Activated T-cell treated with anti-CD3 and anti-CD28 coated beads, Interleukin-2, amount 50 U/mL, for 24 hours (primary cell): ENCODE results near the gene NDUFB7.
"Not testable (repeated sequence)": the region's sequence is repeated elsewhere in the genome, so short reads cannot be mapped to it uniquely, and the experiment has no call there.

Experiments
- DNase-seq: peaks from one replicate; pipeline ENCODE4 v3.0.0-alpha.2; 2020
- H3K27ac Mint-ChIP-seq: 2 replicates; pipeline ENCODE4 v1.8.0; 2020; ENCODE audit warnings: mild to moderate bottlenecking, mixed read lengths
- H3K27me3 Mint-ChIP-seq: 2 replicates; pipeline ENCODE4 v1.8.0; 2020; ENCODE audit warnings: mixed read lengths
- H3K36me3 Mint-ChIP-seq: 2 replicates; pipeline ENCODE4 v1.8.0; 2020; ENCODE audit warnings: low read depth, mixed read lengths
- H3K4me1 Mint-ChIP-seq: 2 replicates; pipeline ENCODE4 v1.8.0; 2020; ENCODE audit warnings: low read depth, mixed read lengths
- H3K4me3 Mint-ChIP-seq: 2 replicates; pipeline ENCODE4 v1.8.0; 2020; ENCODE audit warnings: mild to moderate bottlenecking, moderate library complexity, mixed read lengths
- H3K9me3 Mint-ChIP-seq: 2 replicates; pipeline ENCODE4 v1.8.0; 2020; ENCODE audit warnings: mixed read lengths

NDUFB7 gene

GRCh38 chr19:14584372-14584771 lies 12.5 kb upstream of the NDUFB7 start:
- H3K4me3 Mint-ChIP-seq, DNase-seq, H3K27me3 Mint-ChIP-seq, H3K36me3 Mint-ChIP-seq, H3K27ac Mint-ChIP-seq, H3K9me3 Mint-ChIP-seq: not testable (repeated sequence)
- H3K4me1 Mint-ChIP-seq: peaks cover 27% of the 10 kb centered on the region

GRCh38 chr19:14582894-14583340 lies 11.1 kb upstream of the NDUFB7 start, which contains the start of gene CLEC17A:
Gene CLEC17A (plus strand): TSS chr19:14583084. CDS start chr19:14583161, 77 bp downstream.
- no peaks in the 10 kb centered on the region for H3K9me3 Mint-ChIP-seq
- no peaks in the 10 kb centered on the region for H3K36me3 Mint-ChIP-seq
- peaks cover 3% of the 10 kb centered on the region for H3K27me3 Mint-ChIP-seq
- H3K4me1 Mint-ChIP-seq: peaks cover 32% of the 10 kb centered on the region
- H3K27ac Mint-ChIP-seq: no peak within 1 kb of the TSS
- DNase-seq: no peak
- H3K4me3 Mint-ChIP-seq: no peak within 1 kb of the TSS

- Mint-ChIP-seq H3K27ac (peak overlapping the region; percentile 45), H3K4me3 (no peak overlapping the region), H3K4me1 (peaks cover 31% of the 10 kb centered on the region), H3K27me3 (no peaks in the 10 kb centered on the region), H3K9me3 (no peaks in the 10 kb centered on the region), H3K36me3 (no peaks in the 10 kb centered on the region)
- peak; percentile 73 for DNase-seq
Observed at GRCh38 chr19:14580623-14581237, 8.9 kb upstream of the NDUFB7 start.

GRCh38 chr19:14577885-14578427 lies 6.1 kb upstream of the NDUFB7 start:
- Mint-ChIP-seq H3K27me3 (no peaks in the 10 kb centered on the region), H3K4me1 (peaks cover 26% of the 10 kb centered on the region), H3K36me3 (no peaks in the 10 kb centered on the region), H3K4me3 (no peak overlapping the region), H3K27ac (peak overlapping the region; percentile 27), H3K9me3 (no peaks in the 10 kb centered on the region)
- no peak for DNase-seq

- H3K27me3 Mint-ChIP-seq: no peaks in the 10 kb centered on the region
- H3K36me3 Mint-ChIP-seq: no peaks in the 10 kb centered on the region
- H3K27ac Mint-ChIP-seq: no peak overlapping the region
- peaks cover 24% of the 10 kb centered on the region for H3K4me1 Mint-ChIP-seq
- no peaks in the 10 kb centered on the region for H3K9me3 Mint-ChIP-seq
- no peak for DNase-seq
- H3K4me3 Mint-ChIP-seq: no peak overlapping the region
Observed at GRCh38 chr19:14577264-14577663, 5.4 kb upstream of the NDUFB7 start.

GRCh38 chr19:14576363-14576762 lies 4.5 kb upstream of the NDUFB7 start:
- Mint-ChIP-seq H3K27me3 (no peaks in the 10 kb centered on the region), H3K36me3 (peaks cover 5% of the 10 kb centered on the region), H3K27ac (no peak overlapping the region), H3K4me3 (no peak overlapping the region), H3K9me3 (no peaks in the 10 kb centered on the region), H3K4me1 (peaks cover 28% of the 10 kb centered on the region)
- no peak for DNase-seq

GRCh38 chr19:14575428-14575980 lies 3.6 kb upstream of the NDUFB7 start:
- Mint-ChIP-seq H3K9me3 (no peaks in the 10 kb centered on the region), H3K4me1 (peaks cover 30% of the 10 kb centered on the region), H3K27me3 (no peaks in the 10 kb centered on the region), H3K27ac (no peak overlapping the region), H3K36me3 (peaks cover 11% of the 10 kb centered on the region), H3K4me3 (no peak overlapping the region)
- DNase-seq: no peak

GRCh38 chr19:14570864-14571527 lies 870 bp downstream of the NDUFB7 start:
- Mint-ChIP-seq H3K9me3 (no peaks in the 10 kb centered on the region), H3K27ac (peak overlapping the region; percentile 95), H3K27me3 (no peaks in the 10 kb centered on the region), H3K4me3 (peak overlapping the region; percentile 98), H3K36me3 (peaks cover 41% of the 10 kb centered on the region), H3K4me1 (peaks cover 43% of the 10 kb centered on the region)
- no peak for DNase-seq

GRCh38 chr19:14567079-14567478 lies 4.8 kb downstream of the NDUFB7 start:
- Mint-ChIP-seq H3K36me3 (peaks cover 65% of the 10 kb centered on the region), H3K27me3 (no peaks in the 10 kb centered on the region), H3K9me3 (no peaks in the 10 kb centered on the region), H3K27ac (peak overlapping the region; percentile 67), H3K4me1 (peaks cover 43% of the 10 kb centered on the region), H3K4me3 (no peak overlapping the region)
- DNase-seq: no peak

GRCh38 chr19:14566712-14567077 lies 5.2 kb downstream of the NDUFB7 start:
- peaks cover 64% of the 10 kb centered on the region for H3K36me3 Mint-ChIP-seq
- no peak for DNase-seq
- no peak overlapping the region for H3K4me3 Mint-ChIP-seq
- H3K9me3 Mint-ChIP-seq: no peaks in the 10 kb centered on the region
- H3K4me1 Mint-ChIP-seq: peaks cover 44% of the 10 kb centered on the region
- no peaks in the 10 kb centered on the region for H3K27me3 Mint-ChIP-seq
- H3K27ac Mint-ChIP-seq: no peak overlapping the region

- Mint-ChIP-seq H3K4me3 (no peak overlapping the region), H3K27me3 (no peaks in the 10 kb centered on the region), H3K4me1 (peaks cover 45% of the 10 kb centered on the region), H3K36me3 (peaks cover 59% of the 10 kb centered on the region), H3K9me3 (no peaks in the 10 kb centered on the region), H3K27ac (no peak overlapping the region)
- no peak for DNase-seq
Observed at GRCh38 chr19:14565765-14566711, 5.8 kb downstream of the NDUFB7 start.

GRCh38 chr19:14565298-14565679 lies 6.6 kb downstream of the NDUFB7 start:
- DNase-seq: no peak
- Mint-ChIP-seq H3K9me3 (no peaks in the 10 kb centered on the region), H3K27me3 (no peaks in the 10 kb centered on the region), H3K27ac (peak overlapping the region; percentile 14), H3K36me3 (peaks cover 55% of the 10 kb centered on the region), H3K4me1 (peaks cover 42% of the 10 kb centered on the region), H3K4me3 (no peak overlapping the region)

- H3K9me3 Mint-ChIP-seq, H3K27me3 Mint-ChIP-seq, H3K4me3 Mint-ChIP-seq, DNase-seq: not testable (repeated sequence)
- Mint-ChIP-seq H3K36me3 (peaks cover 54% of the 10 kb centered on the region), H3K4me1 (peaks cover 42% of the 10 kb centered on the region), H3K27ac (peak overlapping the region; percentile 14)
Observed at GRCh38 chr19:14564652-14565297, 7.1 kb downstream of the NDUFB7 start.
